Measurements from ENCODE around the gene GRIA4. TPM values are rescaled to one million over a fixed set of nuclear protein-coding genes. Genes with fewer than 3 reads are reported as not detected.

GRIA4 gene
- polyA plus RNA-seq, 1 experiment = not detected

DNA sequence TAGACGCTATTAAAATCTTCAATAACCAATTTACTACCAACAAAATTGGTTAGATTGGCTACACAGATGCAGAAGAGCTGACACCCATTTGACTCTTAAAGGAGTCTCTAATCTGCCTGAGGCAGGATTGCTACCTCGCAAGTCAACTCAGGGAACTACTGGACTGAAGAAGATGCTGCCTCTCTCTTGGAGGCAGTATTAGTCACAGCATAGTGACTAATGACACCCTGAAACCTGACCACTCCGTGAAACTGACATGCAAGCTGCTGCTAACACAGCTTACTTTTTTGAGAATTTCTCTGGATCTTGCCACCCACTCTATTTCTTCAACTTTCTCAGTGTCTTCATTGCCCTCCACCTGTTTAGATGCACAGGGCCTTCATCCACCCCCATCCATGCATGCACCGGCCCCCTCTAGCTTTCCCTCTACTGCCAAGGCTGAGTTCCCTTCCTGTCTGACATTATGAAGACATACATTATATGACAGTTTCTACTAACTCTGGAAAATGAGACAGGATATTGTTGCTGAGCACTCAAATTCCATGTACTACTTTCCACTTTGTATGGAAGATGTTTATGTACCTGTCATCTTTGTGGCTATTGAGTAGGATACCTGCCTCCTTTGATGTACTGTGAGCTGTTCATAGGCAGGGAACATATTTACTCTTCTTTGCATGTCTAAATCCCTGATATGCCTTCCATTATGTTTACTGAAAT, 229.0 kb downstream of the GRIA4 start:
- POLR2A ChIA-PET = no interaction called here
- CTCF ChIA-PET = no interaction called here

DNA sequence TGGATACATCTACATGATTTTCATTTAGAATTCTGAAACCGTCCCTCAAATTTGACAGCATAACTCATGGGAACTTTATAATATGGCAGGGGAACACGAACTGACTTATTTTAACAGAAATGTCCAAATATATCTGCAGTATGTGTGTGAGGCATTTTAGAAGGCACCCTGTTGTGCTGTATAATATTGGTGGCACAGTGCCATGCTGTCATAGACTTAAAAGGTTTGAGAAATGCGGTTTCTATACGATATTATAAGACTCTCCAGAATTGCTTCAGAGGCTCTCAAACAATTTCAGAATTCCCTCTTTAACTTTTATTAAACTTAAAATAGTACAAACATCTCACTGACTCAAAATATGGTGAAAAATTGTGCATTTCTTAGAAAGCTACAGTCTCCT, 230.5 kb downstream of the GRIA4 start:
- Histone ChIP-seq H3K27me3 (ENCODE audit: control insufficient read depth, insufficient read depth, low read length) (no peaks in the 10 kb centered on the region), H3K4me3 (ENCODE audit: low read depth, low read length) (no peak overlapping the region), H3K36me3 (ENCODE audit: control insufficient read depth, insufficient read depth, low read length) (no peaks in the 10 kb centered on the region)
- ChIA-PET CTCF (no interaction called here), POLR2A (no interaction called here)
- TF ChIP-seq, protein P1, sequence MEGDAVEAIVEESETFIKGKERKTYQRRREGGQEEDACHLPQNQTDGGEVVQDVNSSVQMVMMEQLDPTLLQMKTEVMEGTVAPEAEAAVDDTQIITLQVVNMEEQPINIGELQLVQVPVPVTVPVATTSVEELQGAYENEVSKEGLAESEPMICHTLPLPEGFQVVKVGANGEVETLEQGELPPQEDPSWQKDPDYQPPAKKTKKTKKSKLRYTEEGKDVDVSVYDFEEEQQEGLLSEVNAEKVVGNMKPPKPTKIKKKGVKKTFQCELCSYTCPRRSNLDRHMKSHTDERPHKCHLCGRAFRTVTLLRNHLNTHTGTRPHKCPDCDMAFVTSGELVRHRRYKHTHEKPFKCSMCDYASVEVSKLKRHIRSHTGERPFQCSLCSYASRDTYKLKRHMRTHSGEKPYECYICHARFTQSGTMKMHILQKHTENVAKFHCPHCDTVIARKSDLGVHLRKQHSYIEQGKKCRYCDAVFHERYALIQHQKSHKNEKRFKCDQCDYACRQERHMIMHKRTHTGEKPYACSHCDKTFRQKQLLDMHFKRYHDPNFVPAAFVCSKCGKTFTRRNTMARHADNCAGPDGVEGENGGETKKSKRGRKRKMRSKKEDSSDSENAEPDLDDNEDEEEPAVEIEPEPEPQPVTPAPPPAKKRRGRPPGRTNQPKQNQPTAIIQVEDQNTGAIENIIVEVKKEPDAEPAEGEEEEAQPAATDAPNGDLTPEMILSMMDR (IDR thresholded peaks at IDR 0.05; ENCODE audit: insufficient read depth, low read depth, low read length) = no peak
- no peak for DNase-seq (ENCODE audit: low read depth)

More for the DNA sequence above, 229.0 kb downstream of the GRIA4 start:
- Histone ChIP-seq H3K27me3 (ENCODE audit: control insufficient read depth, insufficient read depth, low read length) (no peaks in the 10 kb centered on the region), H3K4me3 (ENCODE audit: low read depth, low read length) (no peak overlapping the region), H3K36me3 (ENCODE audit: control insufficient read depth, insufficient read depth, low read length) (no peaks in the 10 kb centered on the region)
- TF ChIP-seq, protein P1 (IDR thresholded peaks at IDR 0.05; ENCODE audit: insufficient read depth, low read depth, low read length) = no peak
- DNase-seq (ENCODE audit: low read depth) = no peak

DNA sequence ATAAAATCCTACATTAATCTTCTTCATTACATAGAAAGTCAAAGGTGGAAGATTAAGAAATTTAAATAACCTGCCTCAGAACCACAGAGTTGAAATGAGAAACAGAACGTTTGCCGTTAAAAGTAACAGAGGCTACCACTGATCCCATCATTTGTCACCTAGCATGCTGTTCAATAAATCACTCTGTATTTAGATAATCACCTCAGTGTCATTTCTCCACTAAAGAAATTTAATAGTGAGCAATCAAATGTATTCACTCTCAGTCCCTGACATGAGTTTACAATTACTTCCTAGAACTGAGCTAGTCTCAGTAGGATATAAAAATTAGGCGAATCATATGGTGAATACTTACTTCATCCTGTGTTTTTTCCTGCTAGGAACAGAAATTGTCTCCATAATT, 242.5 kb downstream of the GRIA4 start:
- TF ChIP-seq, protein P1 (IDR thresholded peaks at IDR 0.05; ENCODE audit: insufficient read depth, low read depth, low read length) = no peak
- ChIA-PET POLR2A (no interaction called here), CTCF (interaction anchor here (1.0 kb wide), 1 partner anchor 10 kb away, joined by 3 read pairs; no protein-coding TSS in a partner anchor)
- Histone ChIP-seq H3K36me3 (ENCODE audit: control insufficient read depth, insufficient read depth, low read length) (no peaks in the 10 kb centered on the region), H3K27me3 (ENCODE audit: control insufficient read depth, insufficient read depth, low read length) (no peaks in the 10 kb centered on the region), H3K4me3 (ENCODE audit: low read depth, low read length) (no peak overlapping the region)
- no peak for DNase-seq (ENCODE audit: low read depth)

DNA sequence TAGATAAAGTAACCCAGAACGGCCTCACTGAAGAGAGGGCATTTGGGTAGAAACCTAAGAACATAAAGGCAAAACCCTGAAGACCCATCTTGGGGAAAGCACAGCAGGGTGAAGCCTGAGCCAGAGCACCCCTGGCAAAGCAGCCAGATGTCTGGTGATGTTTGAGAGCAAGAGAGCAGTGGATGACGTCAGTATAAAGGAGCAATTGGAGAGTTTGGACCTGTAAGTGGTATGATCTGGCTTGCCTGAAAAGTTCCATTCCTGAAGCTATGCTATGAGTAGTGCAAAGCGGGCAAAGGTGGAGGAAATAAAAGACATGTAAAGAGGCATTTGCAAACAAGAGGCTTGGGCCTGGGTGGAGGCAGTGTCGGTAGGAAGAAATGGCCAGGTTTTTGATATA, 244.4 kb downstream of the GRIA4 start:
- no peak for DNase-seq (ENCODE audit: low read depth)
- no peaks in the 10 kb centered on the region for H3K36me3 ChIP-seq (ENCODE audit: control insufficient read depth, insufficient read depth, low read length)
- TF ChIP-seq, protein P1 (IDR thresholded peaks at IDR 0.05; ENCODE audit: insufficient read depth, low read depth, low read length) = no peak
- ChIA-PET CTCF (interaction anchor here (2.0 kb wide), 1 partner anchor 9 kb away, joined by 6 read pairs; no protein-coding TSS in a partner anchor), POLR2A (no interaction called here)
- no peak overlapping the region for H3K4me3 ChIP-seq (ENCODE audit: low read depth, low read length)
- H3K27me3 ChIP-seq (ENCODE audit: control insufficient read depth, insufficient read depth, low read length) = no peaks in the 10 kb centered on the region

DNA sequence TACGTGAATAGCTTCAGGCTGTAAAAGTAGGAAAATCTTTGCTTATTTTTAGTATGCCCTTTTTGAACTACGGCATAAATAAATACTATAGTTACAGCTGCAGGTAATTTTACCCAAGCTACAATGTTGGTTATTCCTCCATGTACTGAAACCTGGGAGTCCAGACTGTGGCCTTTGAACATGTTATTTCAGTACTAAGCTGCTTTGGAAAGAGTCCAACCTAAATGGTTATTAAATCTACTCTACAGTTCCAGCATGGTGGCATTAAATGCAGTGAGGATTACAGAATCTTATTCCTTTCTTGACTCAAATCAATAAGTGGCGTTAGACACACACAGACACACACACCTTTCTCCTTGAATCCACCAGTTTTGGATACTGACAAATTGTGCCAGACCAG, 247.1 kb downstream of the GRIA4 start:
- TF ChIP-seq, protein P1 (IDR thresholded peaks at IDR 0.05; ENCODE audit: insufficient read depth, low read depth, low read length) = no peak
- Histone ChIP-seq H3K27me3 (ENCODE audit: control insufficient read depth, insufficient read depth, low read length) (no peaks in the 10 kb centered on the region), H3K36me3 (ENCODE audit: control insufficient read depth, insufficient read depth, low read length) (no peaks in the 10 kb centered on the region), H3K4me3 (ENCODE audit: low read depth, low read length) (no peak overlapping the region)
- ChIA-PET CTCF (no interaction called here), POLR2A (no interaction called here)
- no peak for DNase-seq (ENCODE audit: low read depth)
